ENCODE data around the gene SLC6A12.

GRCh38 chr12:145369-145960, 68.5 kb downstream of the SLC6A12 start:
- no peak for TF ChIP-seq CTCF (IDR thresholded peaks at IDR 0.05)
- no peak for TF ChIP-seq POLR2A (IDR thresholded peaks at IDR 0.05)
- no peak for TF ChIP-seq POLR2AphosphoS5 (IDR thresholded peaks at IDR 0.05)
- TF ChIP-seq EP300 (IDR thresholded peaks at IDR 0.05; ENCODE audit: low read depth), result no peak
